Liver (tissue), 9 donors: Measurements from ENCODE around the gene STAB1. TPM values are rescaled to one million over a fixed set of nuclear protein-coding genes. Genes with fewer than 3 reads are reported as not detected.

Experiments used
- DNase-seq: peaks from one replicate; pipeline ENCODE4 v3.0.0-alpha.2; 2017; ENCODE audit warnings: low spot score
- H3K27ac ChIP-seq, 2 donors: one replicate each; pipeline ENCODE4 v1.7.0; 2013; ENCODE audit warnings: inconsistent platforms in 2 of 2, low read length in 2 of 2, control low read depth in 1 of 2, low read depth in 1 of 2, mild to moderate bottlenecking in 1 of 2
- H3K27me3 ChIP-seq, 4 donors: one replicate each; pipeline versions ENCODE4 v1.6.1 to v1.7.0; 2013; ENCODE audit warnings: low read length in 3 of 4, inconsistent platforms in 1 of 4, mild to moderate bottlenecking in 1 of 4, moderate library complexity in 1 of 4; ENCODE audit not compliant: control insufficient read depth in 4 of 4, insufficient read depth in 4 of 4
- H3K36me3 ChIP-seq, 4 donors: one replicate each; pipeline versions ENCODE4 v1.6.1 to v1.7.0; 2013; ENCODE audit warnings: low read length in 3 of 4, mild to moderate bottlenecking in 3 of 4, low read depth in 1 of 4, moderate library complexity in 1 of 4; ENCODE audit not compliant: control insufficient read depth in 4 of 4, insufficient read depth in 3 of 4
- H3K4me1 ChIP-seq, 4 donors: one replicate each; pipeline versions ENCODE4 v1.6.1 to v1.7.0; 2013; ENCODE audit warnings: low read length in 3 of 4, mild to moderate bottlenecking in 3 of 4, moderate library complexity in 1 of 4; ENCODE audit not compliant: control insufficient read depth in 4 of 4, insufficient read depth in 4 of 4
- H3K4me3 ChIP-seq, 3 donors: one replicate each; pipeline versions ENCODE4 v1.6.1 to v1.7.0; 2013; ENCODE audit warnings: low read length in 3 of 3, control low read depth in 1 of 3, low read depth in 1 of 3, mild to moderate bottlenecking in 1 of 3
- H3K9ac ChIP-seq, 2 donors: one replicate each; pipeline ENCODE4 v1.7.0; 2013; ENCODE audit warnings: low read length in 2 of 2, mild to moderate bottlenecking in 2 of 2, moderate library complexity in 2 of 2, control low read depth in 1 of 2, low read depth in 1 of 2
- H3K9me3 ChIP-seq, 4 donors: one replicate each; pipeline versions ENCODE4 v1.6.1 to v1.7.0; 2013; ENCODE audit warnings: low read length in 3 of 4; ENCODE audit not compliant: control insufficient read depth in 4 of 4
- EGR1 ChIP-seq, 2 donors: IDR thresholded peaks; 2 replicates each; pipeline ENCODE4 v1.6.1; 2016 to 2018; ENCODE audit warnings: antibody characterized with exemption in 2 of 2, low read depth in 2 of 2
- FOXA1 ChIP-seq: IDR thresholded peaks from 2 replicates; pipeline ENCODE4 v1.6.1; 2016; ENCODE audit warnings: antibody characterized with exemption
- HNF4A ChIP-seq, 2 donors: conservative IDR thresholded peaks; 2 replicates each; pipeline ENCODE4 v1.6.1; 2016; ENCODE audit warnings: antibody characterized with exemption in 2 of 2, mild to moderate bottlenecking in 2 of 2
- HNF4G ChIP-seq: IDR thresholded peaks from 2 replicates; pipeline ENCODE4 v1.6.1; 2016; ENCODE audit warnings: antibody characterized with exemption
- JUND ChIP-seq, 2 donors: IDR thresholded peaks; 2 replicates each; pipeline ENCODE4 v1.6.1; 2016; ENCODE audit warnings: antibody characterized with exemption in 2 of 2
- NR2F2 ChIP-seq: IDR thresholded peaks from 2 replicates; pipeline ENCODE4 v1.6.1; 2016; ENCODE audit warnings: antibody characterized with exemption
- RAD21 ChIP-seq, 2 donors: IDR thresholded peaks; 2 replicates each; pipeline ENCODE4 v1.6.1; 2016; ENCODE audit warnings: antibody characterized with exemption in 2 of 2, mild to moderate bottlenecking in 2 of 2
- RXRA ChIP-seq, 2 donors: IDR thresholded peaks; 2 replicates each; pipeline ENCODE4 v1.6.1; 2017 to 2018; ENCODE audit warnings: antibody characterized with exemption in 2 of 2, mild to moderate bottlenecking in 1 of 2
- SP1 ChIP-seq: IDR thresholded peaks from 2 replicates; pipeline ENCODE4 v1.6.1; 2018; ENCODE audit warnings: antibody characterized with exemption, mild to moderate bottlenecking
- TAF1 ChIP-seq: conservative IDR thresholded peaks from 2 replicates; pipeline ENCODE4 v1.6.1; 2016; ENCODE audit warnings: antibody characterized with exemption, mild to moderate bottlenecking
- YY1 ChIP-seq: IDR thresholded peaks from 2 replicates; pipeline ENCODE4 v1.6.1; 2016; ENCODE audit warnings: antibody characterized with exemption, mild to moderate bottlenecking
- WGBS: extraction: QIAGEN DNeasy Blood & Tissue Kit; methylation state at CpG from one replicate; pipeline ENCODE4 v1.1.7; 2013; 5-methylcytosine and 5-hydroxymethylcytosine counted together
- polyA plus RNA-seq, 2 donors: library from polyadenylated mRNA; stranded (reverse) in 1 of 2; unstranded in 1 of 2; fragments of 200-250 nt in 1 of 2; fragments of >200 nt in 1 of 2; fragmentation: Nextera tagmentation in 1 of 2; extraction: Ambion mirVana in 1 of 2; gene quantifications; one replicate each; pipeline versions ENCODE4 v1.2.1 to v1.2.3, GENCODE V29; 2013 to 2015
- total RNA-seq, 2 donors: library from RNA; depleted of rRNA; stranded (reverse); fragments of >200 nt; gene quantifications; one replicate each; pipeline ENCODE4 v1.2.3, GENCODE V29; 2014
- TF ChIP-seq, protein P1 (sequence below): fragments of 150-350 bp; IDR thresholded peaks from 2 replicates; pipeline ENCODE4 v1.5.1; 2017; ENCODE audit warnings: improper control_type of control experiment, low read depth, low read length; ENCODE audit not compliant: missing input control
- TF ChIP-seq, protein P2 (sequence below): IDR thresholded peaks from 2 replicates; pipeline ENCODE4 v1.6.1; 2016; ENCODE audit warnings: antibody characterized with exemption
- TF ChIP-seq, protein P3 (sequence below): IDR thresholded peaks from 2 replicates; pipeline ENCODE4 v1.6.1; 2016; ENCODE audit warnings: antibody characterized with exemption, mild to moderate bottlenecking
- donor health status: healthy.
- donor health status: healthy.
- donor health status: healthy.
- donor health status: healthy.
- donor health status: healthy.

STAB1 gene
- total and polyA plus RNA-seq, 4 donors = 42.0 to 198 (median 71.5) TPM

DNA sequence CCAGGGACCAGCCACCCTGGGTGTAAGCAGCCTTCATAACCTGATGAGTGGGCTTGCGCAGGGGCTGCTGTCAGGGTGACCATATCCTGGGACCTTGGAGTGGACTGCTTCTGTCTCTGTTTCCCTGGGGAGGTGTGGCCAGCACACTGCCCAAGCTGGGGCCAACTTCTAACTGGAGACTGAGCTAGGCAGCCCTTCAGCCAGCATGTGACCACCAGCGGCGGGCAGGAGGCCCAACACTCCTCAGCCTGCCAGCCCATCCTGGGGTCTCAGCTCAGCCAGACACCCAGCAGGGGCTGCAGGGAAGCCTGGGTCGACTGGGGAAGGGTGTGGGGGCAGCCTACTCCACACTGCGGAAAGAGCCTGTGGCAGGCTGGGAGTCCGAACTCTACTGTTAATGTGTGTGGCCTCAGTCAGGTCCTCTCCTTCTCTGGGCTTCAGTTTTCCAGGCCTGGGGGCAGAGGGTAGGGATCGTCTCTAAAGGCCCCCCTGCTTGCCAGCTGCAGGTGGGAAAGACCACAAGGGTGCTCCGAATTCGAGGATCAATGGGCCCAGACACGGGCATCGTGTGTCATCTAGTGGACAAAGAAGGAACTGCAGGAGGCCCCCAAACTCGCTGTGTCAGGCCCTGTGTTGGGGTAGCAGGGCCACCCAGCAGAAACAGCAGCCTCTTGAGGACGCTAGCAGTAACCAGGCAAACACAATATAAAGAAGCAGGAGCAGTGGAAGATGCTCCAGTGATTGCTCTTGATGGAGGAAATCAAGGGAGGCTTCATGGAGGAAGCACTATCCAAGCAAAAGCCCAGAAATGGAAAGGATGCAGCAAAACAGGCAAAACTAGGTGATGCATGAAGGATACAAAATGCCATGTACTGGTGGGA lies 48.3 kb upstream of the STAB1 start (continued):
- TF ChIP-seq, protein P1, sequence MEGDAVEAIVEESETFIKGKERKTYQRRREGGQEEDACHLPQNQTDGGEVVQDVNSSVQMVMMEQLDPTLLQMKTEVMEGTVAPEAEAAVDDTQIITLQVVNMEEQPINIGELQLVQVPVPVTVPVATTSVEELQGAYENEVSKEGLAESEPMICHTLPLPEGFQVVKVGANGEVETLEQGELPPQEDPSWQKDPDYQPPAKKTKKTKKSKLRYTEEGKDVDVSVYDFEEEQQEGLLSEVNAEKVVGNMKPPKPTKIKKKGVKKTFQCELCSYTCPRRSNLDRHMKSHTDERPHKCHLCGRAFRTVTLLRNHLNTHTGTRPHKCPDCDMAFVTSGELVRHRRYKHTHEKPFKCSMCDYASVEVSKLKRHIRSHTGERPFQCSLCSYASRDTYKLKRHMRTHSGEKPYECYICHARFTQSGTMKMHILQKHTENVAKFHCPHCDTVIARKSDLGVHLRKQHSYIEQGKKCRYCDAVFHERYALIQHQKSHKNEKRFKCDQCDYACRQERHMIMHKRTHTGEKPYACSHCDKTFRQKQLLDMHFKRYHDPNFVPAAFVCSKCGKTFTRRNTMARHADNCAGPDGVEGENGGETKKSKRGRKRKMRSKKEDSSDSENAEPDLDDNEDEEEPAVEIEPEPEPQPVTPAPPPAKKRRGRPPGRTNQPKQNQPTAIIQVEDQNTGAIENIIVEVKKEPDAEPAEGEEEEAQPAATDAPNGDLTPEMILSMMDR = peak; percentile 99
- TF ChIP-seq RAD21 (IDR thresholded peaks at IDR 0.05) (peak; percentile 91 to 92), JUND (IDR thresholded peaks at IDR 0.05) (no peak), SP1 (no peak), HNF4G (no peak), NR2F2 (no peak)

GRCh38 chr3:52447512-52448355 lies 47.4 kb upstream of the STAB1 start:
- DNase-seq = no peak
- H3K4me1 ChIP-seq = peaks cover 2 to 14% (median 7%) of the 10 kb centered on the region in 4 donors
- TF ChIP-seq HNF4G = no peak
- TF ChIP-seq HNF4A (conservative IDR thresholded peaks at IDR 0.05) = no peak
- no peak for TF ChIP-seq RXRA (IDR thresholded peaks at IDR 0.05)
- TF ChIP-seq EGR1 (IDR thresholded peaks at IDR 0.05; ENCODE audit: low read depth in 2 of 2) = no peak
- no peak for TF ChIP-seq NR2F2
- TF ChIP-seq JUND (IDR thresholded peaks at IDR 0.05) = no peak
- TF ChIP-seq YY1 = no peak
- TF ChIP-seq TAF1 = no peak
- TF ChIP-seq, protein P2, sequence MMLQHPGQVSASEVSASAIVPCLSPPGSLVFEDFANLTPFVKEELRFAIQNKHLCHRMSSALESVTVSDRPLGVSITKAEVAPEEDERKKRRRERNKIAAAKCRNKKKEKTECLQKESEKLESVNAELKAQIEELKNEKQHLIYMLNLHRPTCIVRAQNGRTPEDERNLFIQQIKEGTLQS = no peak
- TF ChIP-seq, protein P3, sequence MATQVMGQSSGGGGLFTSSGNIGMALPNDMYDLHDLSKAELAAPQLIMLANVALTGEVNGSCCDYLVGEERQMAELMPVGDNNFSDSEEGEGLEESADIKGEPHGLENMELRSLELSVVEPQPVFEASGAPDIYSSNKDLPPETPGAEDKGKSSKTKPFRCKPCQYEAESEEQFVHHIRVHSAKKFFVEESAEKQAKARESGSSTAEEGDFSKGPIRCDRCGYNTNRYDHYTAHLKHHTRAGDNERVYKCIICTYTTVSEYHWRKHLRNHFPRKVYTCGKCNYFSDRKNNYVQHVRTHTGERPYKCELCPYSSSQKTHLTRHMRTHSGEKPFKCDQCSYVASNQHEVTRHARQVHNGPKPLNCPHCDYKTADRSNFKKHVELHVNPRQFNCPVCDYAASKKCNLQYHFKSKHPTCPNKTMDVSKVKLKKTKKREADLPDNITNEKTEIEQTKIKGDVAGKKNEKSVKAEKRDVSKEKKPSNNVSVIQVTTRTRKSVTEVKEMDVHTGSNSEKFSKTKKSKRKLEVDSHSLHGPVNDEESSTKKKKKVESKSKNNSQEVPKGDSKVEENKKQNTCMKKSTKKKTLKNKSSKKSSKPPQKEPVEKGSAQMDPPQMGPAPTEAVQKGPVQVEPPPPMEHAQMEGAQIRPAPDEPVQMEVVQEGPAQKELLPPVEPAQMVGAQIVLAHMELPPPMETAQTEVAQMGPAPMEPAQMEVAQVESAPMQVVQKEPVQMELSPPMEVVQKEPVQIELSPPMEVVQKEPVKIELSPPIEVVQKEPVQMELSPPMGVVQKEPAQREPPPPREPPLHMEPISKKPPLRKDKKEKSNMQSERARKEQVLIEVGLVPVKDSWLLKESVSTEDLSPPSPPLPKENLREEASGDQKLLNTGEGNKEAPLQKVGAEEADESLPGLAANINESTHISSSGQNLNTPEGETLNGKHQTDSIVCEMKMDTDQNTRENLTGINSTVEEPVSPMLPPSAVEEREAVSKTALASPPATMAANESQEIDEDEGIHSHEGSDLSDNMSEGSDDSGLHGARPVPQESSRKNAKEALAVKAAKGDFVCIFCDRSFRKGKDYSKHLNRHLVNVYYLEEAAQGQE = no peak
- TF ChIP-seq, protein P1 = no peak
- no peak for TF ChIP-seq FOXA1
- TF ChIP-seq SP1 = no peak
- H3K27ac ChIP-seq = no peak overlapping the region
- H3K9me3 ChIP-seq = no peaks in the 10 kb centered on the region
- no peak overlapping the region for H3K4me3 ChIP-seq
- 78% methylated on average over 12 of the region's 12 CpGs for WGBS
- H3K36me3 ChIP-seq = no peaks in the 10 kb centered on the region
- no peaks in the 10 kb centered on the region for H3K27me3 ChIP-seq
- H3K9ac ChIP-seq = no peak overlapping the region
